GM12873 (cell line): ENCODE data around the gene CYB5D1.
A peak's percentile ranks its signal among the peaks of the same experiment; 100 is the strongest.

ENCODE experiments used
- TF ChIP-seq, protein P1 (sequence below): IDR thresholded peaks from 2 replicates; pipeline ENCODE4 v1.5.1; 2012; ENCODE audit warnings: low read depth, mild to moderate bottlenecking, moderate library complexity, low read length, control low read depth; ENCODE audit not compliant: insufficient read depth; ENCODE audit errors: missing control alignments

The CYB5D1 gene

DNA sequence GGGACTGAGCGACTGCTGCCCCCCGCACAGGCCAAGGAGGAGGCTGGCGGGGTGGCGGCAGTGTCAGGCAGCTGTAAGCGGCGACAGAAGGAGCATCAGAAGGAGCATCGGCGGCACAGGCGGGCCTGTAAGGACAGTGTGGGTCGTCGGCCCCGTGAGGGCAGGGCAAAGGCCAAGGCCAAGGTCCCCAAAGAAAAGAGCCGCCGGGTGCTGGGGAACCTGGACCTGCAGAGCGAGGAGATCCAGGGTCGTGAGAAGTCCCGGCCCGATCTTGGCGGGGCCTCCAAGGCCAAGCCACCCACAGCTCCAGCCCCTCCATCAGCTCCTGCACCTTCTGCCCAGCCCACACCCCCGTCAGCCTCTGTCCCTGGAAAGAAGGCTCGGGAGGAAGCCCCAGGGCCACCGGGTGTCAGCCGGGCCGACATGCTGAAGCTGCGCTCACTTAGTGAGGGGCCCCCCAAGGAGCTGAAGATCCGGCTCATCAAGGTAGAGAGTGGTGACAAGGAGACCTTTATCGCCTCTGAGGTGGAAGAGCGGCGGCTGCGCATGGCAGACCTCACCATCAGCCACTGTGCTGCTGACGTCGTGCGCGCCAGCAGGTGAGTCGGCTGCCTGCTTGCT lies 8.6 kb upstream of the CYB5D1 start:
- TF ChIP-seq, protein P1, sequence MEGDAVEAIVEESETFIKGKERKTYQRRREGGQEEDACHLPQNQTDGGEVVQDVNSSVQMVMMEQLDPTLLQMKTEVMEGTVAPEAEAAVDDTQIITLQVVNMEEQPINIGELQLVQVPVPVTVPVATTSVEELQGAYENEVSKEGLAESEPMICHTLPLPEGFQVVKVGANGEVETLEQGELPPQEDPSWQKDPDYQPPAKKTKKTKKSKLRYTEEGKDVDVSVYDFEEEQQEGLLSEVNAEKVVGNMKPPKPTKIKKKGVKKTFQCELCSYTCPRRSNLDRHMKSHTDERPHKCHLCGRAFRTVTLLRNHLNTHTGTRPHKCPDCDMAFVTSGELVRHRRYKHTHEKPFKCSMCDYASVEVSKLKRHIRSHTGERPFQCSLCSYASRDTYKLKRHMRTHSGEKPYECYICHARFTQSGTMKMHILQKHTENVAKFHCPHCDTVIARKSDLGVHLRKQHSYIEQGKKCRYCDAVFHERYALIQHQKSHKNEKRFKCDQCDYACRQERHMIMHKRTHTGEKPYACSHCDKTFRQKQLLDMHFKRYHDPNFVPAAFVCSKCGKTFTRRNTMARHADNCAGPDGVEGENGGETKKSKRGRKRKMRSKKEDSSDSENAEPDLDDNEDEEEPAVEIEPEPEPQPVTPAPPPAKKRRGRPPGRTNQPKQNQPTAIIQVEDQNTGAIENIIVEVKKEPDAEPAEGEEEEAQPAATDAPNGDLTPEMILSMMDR = no peak

DNA sequence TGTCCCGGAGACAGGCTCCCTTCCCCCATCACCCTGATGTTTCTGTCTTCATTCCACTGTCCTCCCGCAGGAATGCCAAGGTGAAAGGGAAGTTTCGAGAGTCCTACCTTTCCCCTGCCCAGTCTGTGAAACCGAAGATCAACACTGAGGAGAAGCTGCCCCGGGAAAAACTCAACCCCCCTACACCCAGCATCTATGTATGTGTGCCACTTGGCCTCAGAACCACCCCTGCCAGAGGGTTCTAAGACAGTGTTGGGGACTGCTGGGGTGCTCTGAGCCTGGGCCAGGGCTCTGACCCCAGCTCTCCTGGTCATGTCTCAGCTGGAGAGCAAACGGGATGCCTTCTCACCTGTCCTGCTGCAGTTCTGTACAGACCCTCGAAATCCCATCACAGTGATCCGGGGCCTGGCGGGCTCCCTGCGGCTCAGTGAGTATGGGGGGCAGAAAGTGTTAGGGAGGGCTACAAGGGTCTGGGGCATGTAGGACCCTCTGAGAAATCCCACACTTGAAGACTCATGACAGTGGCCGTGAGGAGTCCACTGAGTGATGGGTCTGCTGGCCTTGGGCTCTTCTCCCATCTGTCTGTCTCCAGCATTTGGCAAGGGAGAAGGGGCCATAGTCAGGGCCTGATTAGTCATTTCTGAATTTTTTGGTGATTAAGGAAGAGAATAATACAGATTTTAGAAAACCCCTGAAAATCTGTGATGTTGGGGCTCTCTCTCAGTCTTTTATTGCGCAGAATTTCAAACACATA lies 7.9 kb upstream of the CYB5D1 start:
- TF ChIP-seq, protein P1 = no peak

DNA sequence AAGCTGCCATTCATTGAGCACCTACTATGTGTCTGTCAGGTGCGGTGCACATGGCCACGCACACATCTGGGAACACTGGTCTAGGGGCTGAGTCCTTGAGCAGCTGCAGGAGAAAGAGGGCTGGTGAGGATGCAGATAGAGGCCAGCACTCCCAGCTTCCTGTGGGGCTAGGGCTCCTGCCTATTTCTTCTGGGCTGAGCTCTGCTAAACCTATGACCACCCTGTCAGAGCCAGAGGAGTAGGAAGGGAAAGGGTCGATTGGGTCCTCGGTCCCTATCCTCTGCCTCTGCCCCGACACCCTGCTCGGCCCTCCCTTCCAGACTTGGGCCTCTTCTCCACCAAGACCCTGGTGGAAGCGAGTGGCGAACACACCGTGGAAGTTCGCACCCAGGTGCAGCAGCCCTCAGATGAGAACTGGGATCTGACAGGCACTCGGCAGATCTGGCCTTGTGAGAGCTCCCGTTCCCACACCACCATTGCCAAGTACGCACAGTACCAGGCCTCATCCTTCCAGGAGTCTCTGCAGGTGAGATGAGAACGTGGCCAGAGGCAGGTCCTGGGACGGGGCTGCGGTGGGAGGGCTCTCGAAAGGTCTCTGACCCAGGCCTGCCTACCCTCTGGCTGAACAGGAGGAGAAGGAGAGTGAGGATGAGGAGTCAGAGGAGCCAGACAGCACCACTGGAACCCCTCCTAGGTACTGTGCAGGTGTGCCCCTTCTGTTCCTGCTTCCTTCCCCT lies 6.9 kb upstream of the CYB5D1 start:
- TF ChIP-seq, protein P1 = no peak

DNA sequence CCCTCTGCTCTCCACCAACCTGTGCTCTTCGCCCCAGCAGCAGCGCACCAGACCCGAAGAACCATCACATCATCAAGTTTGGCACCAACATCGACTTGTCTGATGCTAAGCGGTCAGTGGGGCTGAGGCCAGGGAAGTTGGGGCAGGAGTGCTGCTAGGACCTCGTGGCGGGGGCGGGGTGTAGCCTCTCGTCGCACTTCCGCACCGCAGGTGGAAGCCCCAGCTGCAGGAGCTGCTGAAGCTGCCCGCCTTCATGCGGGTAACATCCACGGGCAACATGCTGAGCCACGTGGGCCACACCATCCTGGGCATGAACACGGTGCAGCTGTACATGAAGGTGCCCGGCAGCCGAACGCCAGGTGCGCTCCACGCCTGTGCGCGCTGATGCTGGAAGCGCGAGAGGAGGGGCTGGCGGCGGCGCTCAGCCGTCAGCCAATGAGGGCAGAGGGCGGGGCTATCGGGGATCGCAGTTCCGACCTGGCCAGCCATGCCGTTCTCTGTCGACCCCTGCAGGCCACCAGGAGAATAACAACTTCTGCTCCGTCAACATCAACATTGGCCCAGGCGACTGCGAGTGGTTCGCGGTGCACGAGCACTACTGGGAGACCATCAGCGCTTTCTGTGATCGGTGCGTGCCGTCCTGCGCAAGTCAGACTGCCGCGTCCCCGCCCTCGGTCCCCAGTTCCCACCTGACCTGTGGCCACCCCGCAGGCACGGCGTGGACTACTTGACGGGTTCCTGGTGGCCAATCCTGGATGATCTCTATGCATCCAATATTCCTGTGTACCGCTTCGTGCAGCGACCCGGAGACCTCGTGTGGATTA lies 6.2 kb upstream of the CYB5D1 start:
- TF ChIP-seq, protein P1 = peak; percentile 99

DNA sequence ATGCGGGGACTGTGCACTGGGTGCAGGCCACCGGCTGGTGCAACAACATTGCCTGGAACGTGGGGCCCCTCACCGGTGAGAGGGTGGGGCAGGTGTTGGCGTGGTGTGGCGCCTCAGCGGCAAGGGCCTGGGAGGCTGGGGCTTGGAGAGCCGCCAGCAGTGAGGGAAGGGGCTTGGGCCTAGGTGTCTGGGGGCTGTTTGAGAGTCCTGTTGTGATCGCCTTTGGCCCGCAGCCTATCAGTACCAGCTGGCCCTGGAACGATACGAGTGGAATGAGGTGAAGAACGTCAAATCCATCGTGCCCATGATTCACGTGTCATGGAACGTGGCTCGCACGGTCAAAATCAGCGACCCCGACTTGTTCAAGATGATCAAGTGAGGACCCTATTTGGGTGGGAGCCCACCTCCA lies 5.5 kb upstream of the CYB5D1 start:
- TF ChIP-seq, protein P1 = no peak

DNA sequence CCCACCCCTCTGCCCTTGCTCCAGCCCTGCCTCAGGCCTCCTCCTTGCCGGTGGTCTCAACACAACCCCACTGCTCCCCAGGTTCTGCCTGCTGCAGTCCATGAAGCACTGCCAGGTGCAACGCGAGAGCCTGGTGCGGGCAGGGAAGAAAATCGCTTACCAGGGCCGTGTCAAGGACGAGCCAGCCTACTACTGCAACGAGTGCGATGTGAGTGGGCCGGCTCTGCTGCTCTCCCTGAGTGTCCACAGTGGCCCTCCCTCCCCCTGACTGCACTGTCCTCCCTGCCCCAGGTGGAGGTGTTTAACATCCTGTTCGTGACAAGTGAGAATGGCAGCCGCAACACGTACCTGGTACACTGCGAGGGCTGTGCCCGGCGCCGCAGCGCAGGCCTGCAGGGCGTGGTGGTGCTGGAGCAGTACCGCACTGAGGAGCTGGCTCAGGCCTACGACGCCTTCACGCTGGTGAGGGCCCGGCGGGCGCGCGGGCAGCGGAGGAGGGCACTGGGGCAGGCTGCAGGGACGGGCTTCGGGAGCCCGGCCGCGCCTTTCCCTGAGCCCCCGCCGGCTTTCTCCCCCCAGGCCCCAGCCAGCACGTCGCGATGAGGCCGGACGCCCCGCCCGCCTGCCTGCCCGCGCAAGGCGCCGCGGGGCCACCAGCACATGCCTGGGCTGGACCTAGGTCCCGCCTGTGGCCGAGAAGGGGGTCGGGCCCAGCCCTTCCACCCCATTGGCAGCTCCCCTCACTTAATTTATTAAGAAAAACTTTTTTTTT lies 4.7 kb upstream of the CYB5D1 start:
- TF ChIP-seq, protein P1 = no peak
